Islet of Langerhans (tissue), 1 donor: ENCODE results near the gene UBR4.

Source experiments
- FAIRE-seq: peaks from one replicate; lab custom pipeline; 2011; peaks lifted over from hg19 to GRCh38; lab: Jason Lieb, UNC

UBR4 gene

DNA sequence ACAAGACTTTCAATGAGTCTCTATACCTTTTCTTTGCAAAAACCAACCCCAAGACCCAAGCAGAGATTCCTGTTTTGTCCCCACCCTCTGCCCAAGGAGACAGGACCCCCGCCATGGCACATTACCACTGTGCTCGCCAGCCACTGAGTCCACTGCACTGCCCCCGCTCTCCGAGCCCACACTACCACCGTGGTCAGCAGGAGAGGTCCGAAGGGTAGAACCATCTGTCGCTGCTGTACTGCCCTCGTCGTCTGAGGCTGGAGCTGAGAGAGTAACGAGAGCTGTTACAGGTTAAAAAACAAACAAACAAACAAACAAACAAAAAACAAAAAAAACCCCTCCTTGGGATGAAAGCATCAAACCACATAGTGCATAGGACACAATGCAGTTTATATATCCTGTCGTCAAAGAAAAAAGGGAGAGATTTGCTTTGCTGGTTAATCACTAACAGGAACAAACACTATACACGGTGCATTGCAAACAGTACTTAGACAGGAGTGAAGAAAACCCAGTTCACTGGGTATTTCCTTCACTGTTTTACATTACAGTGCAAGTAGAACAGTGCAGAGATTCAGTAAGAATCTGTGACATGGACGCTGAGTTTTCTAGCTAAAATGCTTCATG is 71.0 kb downstream of the UBR4 start:
- no peak for FAIRE-seq

DNA sequence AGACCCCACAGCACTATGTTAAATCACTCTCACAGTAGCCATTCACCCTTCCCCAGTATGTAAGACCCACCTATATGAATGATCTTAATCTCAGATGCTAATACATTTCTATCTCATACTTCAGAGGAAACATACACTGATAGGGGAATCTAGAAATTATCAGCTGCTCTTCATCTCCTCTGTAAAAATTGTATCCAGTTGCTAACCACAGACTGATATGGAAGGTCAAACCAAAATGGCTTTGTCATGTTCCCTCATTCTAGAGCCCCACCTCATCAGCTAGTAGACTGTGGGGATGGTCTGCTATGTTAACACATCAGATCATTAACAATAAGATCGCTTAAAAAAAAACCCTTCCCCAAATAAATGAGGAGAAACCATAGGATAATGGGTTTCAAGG is 71.7 kb downstream of the UBR4 start:
- FAIRE-seq = no peak

DNA sequence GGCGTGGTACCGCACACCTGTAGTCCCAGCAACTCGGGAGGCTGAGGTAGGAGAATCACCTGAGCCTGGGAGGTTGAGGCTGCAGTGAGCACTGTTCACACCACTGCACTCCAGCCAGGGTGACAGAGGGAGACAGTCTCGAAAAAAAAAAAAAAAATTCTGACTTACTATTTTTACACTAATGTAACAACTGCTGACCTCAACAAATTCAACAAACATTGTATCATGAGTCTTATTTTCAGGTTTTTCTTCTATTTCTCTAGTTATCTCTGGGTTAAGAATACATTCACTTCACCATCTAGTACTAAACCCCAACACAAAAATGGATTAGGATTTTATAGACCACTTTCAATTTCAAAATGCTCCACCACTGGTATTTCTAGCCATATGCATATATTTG is 72.9 kb downstream of the UBR4 start:
- no peak for FAIRE-seq

DNA sequence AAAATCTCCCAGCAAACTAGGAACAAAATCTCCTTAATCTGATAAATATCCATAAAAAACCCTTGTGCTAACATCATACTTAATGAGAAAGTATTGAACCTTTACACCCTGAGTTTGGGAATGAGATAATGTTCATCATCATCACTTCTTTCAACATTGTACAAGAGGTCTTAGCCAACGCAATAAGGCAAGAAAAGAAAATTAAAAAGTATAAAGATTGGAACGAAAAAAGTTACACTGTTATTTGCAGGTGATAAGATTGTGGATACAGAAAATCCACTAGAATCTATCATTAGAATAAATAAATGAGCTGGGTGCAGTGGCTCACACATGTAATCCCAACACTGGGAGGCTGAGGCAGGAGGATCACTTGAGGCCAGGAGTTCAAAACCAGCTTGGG is 76.7 kb downstream of the UBR4 start:
- FAIRE-seq = no peak

DNA sequence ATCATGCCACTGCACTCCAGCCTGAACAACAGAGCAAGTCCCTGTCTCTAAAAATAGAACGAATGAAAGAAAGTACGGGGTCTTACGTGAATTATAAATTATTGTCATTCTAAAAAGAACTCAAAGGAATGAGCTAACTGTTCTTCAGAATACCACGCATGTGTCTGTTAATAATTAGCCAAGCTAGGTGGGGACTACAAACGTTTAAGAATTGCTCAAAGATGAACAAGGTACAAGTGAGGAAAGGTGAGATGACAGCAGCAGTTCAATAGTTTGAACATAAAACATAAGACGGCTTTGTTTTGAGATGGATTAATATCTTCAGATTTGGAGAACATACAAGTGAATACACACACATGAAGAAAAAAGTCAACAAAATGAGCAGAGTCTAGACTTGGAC is 79.6 kb downstream of the UBR4 start:
- FAIRE-seq = no peak

DNA sequence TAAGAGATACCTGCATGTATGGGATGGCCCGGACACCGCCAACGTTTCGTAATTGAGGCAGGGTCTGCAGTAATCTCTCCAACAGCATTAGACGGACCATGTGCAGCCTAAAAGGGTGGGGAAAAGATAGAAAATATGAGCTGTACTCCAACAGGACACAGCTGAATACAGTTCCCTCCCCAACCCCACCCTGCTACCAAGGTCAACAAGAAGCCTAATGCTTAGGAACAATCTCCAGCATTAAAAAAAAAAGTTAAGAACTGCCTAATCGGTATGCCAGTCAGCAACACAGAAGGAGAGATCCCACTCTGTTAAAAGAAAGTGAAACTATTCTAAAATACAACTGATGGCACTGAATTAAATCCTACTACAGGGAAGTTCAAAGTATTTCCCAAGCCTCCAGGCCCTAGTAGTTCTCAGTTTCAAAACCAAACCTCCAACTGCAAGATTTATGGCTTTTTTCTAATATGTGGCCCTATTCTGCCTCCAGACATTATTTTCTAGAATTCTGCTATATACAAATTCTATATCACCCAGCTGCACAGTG is 81.0 kb downstream of the UBR4 start:
- FAIRE-seq = no peak

DNA sequence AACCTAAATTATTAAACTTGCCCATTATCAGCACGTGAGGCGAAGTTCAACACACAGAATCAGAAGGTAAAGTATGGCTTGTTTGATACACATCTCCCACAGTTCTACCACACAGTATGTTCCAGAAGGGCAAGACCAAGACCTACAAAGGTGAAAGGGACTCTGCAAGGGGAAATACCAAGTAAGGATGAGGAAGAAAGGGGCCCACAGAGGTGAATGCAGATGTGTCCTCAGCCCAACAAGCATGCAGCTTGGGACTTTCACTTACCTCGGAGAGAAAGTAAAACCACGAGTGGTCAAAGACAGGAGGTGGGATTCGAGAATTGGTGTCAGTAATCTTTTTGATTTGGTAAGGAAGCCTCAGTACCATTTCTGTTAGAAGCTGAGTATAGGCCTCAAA is 85.8 kb downstream of the UBR4 start:
- FAIRE-seq = no peak

DNA sequence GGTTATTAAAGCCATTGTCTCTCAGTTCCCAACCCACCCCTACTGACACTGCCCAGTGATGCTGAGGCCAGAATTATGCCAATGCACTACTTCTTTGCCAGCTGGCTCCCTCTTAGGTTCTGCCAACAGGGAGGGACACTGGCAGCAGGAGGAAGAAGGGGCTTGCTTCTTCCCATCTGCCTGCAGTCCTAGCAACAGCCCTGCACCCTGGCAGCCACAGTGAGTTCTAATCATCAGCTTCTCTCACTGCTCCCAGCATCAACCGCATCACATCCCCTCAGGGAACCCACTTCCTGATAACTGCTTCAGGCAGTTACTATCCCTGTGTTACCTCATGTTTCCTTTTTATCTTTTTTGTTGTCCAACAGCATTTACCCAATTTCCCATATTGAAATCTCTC is 86.2 kb downstream of the UBR4 start:
- FAIRE-seq = no peak

DNA sequence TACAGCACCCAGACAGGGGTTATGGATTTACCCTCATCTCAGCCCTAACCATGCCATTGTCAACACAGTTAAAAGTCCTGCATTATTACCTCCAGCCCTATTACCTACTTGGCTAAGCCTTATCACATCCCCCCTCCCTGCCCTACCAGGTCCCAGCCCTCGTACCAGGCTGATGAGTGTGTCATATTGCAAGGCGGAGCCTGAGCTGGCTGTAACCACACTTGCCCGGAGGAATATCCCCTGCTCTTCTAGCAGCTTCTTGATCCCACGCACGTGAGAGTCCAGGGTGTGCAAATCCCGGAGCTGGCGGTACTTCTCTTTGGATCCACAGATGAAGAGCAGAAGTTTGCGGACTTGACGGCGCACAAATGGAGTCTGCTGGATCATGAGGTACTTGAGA is 87.4 kb downstream of the UBR4 start:
- no peak for FAIRE-seq

DNA sequence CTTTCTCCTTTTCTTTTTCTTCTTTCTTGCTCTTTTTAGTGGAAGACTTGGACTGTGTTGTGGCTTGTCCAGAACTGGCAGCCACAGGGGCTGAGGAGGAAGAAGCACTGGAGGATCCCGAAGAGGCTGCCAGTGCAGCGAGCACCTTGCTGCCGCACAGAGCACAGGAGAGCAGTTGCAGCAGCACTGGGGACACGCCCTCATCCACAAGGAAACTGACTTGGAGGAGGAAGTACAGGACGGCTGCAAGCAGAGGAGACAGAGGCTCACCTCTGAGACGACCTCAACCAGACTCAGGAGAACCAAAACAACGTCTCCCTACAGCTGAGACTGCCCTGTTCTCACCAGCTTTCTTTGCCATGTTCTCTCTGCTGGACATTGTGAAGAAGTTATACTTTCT is 88.9 kb downstream of the UBR4 start:
- no peak for FAIRE-seq

DNA sequence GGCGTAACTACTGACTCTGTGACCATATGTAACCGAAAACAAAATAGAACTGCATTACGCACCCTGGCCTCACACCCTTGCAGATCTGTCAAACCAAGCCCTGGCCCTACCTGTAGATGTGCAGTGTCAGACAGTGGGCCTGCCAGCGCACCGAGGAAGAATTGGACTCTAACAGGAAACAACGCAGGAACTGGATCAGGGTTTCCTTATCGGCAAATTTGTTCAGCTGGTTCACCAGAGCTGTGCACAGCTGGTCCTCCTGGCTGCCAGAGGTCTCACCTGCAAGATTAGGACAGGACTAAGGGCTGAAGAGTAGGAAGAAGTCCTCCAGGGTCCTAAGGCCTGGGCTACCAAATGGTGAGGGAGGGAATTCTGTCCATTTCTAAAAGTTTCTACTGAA is 90.0 kb downstream of the UBR4 start:
- no peak for FAIRE-seq

DNA sequence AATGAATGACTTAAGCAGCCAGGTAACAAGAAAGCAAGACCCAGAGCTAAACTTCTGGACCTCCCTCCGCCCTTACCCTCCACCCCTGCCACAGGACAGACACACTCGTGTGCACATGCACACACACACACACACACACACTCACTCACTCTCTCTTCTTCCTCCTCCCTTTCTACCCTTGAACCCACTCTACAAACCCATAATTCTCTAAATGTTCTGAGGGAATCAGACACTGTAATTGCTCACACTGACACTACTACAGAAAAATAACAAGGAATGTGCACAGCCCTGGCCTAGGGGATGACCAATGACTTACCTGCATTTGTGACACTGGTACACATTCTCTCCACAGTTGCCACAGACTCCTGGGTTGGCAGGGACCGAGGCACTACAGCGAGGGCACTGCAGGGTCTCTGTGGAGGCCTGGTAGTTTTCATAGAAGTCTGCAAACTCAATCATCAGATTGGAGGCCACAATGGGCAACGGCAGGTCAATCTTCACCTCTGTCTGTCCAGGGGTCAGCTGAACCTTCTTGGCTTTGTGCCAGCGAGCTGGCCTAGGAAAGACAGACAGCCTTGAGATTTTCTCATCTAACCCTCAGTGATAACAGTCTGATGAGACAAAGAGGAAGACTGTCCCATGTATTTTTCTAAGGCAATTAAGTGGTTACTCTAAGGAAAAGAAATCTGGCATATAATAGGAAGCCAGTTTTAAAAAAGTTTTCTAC is 94.8 kb downstream of the UBR4 start:
- FAIRE-seq = no peak

DNA sequence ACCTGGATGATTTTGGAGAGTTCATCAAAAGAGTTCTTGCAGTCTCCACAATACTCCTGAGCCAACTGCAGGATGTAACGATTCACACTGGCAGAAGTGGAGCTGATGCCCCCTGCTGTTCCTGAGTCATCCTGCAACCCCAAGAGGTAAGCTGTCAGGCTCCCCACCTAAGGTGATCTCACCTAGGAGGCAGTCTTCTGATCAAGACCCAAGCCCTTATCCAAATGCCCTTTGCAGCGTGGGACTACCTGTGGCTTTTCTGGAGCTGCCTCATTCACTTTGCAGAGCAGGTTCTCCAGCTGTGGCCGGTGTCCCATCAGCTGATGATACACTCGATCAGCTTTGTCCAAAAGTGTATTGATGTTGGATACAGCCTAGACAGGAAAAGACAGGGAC is 96.4 kb downstream of the UBR4 start:
- FAIRE-seq = no peak

DNA sequence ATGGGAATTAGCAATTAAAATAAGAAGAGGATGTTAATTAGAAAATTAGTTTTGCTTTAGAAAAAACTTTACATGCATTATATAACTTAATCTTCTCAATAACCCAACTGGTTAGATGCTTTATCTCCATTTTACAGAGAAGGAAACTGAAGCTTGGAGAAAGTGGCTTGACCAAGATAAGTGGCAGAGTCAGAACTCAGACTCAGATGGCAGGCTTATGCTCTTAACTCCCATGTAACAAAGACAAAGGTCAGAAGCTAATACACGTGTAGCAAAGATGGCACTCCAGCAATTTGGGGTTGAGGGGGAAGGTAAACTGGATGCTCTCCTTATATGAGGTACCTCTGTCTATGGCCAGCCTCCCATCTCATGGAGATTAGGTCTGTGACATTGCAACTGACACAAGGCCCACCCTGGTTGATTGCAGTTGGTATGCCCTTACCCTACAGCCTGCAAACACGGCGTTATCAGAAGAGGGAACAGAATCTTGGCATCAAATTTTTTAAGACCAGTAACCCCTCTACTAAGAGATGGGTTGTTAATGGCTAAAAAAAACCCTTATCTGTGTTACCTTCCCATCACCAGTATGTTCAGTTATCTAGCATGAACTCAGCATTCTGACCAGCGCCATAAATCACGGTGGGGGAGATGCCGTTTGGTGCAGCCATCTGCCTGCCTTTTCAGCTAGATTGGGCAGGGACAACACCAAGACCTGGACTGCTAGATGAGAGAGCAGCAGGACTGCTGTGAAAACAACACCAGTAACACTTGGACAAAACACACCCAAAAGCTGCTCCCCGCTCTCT is 97.0 kb downstream of the UBR4 start:
- FAIRE-seq = no peak

DNA sequence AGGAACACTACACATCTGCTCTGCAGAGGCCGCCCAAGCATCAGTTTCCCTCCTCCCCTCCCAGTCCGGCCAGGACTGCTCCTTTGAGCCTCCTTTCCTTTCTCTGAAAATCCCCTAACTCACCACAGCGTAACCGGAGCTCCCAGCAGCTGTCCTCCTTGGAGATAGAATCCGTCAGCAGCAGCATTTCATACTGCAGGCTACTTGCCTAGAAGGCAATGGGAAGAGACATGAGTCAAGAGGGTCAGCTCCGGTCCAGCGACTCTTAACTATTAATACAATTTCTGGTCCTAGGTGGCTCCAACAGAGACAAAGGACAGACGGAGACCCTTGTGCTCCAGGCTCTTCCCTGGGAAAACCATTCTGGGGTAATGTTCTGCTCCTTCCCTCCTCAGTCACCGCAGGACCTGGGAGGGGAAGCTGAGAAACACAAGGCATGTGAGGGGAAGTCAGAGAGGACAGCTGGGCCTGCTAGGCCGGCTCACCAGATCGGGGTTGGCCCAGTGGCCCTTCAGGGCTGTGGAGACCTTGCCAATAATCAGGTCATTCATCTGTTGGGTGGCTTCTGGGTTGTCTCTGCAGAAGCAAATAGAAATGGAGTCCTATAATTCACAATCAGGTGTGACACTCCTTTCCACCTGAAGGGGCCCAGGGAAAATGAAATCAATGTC is 99.7 kb downstream of the UBR4 start:
- no peak for FAIRE-seq

DNA sequence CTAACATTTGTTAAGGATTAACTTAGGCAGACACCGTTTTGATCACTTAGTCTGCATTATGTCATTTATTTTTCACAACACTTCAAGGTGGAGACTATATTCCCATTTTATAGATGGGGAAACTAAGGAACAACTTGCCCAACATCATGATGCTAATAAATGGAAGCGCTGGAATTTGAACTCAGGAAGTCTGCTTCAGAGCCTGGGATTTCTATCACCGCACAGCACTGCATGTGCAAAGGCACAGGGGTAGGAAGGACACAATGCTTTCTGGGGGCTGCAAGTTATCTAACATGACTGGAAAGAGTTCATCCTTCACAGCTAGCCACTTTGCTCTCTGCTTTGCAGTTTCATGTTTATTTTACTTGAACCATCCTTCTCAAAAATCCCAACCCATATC is 100.5 kb downstream of the UBR4 start:
- no peak for FAIRE-seq

DNA sequence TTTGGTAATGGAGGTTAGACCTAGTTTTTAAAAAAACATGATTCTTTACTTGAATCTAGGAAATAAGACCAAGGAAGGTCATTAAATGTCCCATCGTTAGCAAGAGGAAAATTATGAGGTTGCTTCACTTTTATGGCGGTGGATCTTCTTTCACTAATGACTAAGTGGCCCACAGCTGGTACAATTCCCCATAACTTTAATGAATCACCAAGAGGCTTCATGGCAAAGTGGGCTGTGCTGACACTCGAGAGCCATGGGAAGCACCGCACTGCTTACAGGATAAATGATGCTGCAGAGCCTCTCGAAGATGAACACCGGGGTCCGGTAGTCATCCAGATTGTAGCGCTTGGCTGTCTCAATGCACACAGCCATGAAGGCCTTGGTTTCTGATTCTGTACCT is 108.8 kb downstream of the UBR4 start:
- no peak for FAIRE-seq

DNA sequence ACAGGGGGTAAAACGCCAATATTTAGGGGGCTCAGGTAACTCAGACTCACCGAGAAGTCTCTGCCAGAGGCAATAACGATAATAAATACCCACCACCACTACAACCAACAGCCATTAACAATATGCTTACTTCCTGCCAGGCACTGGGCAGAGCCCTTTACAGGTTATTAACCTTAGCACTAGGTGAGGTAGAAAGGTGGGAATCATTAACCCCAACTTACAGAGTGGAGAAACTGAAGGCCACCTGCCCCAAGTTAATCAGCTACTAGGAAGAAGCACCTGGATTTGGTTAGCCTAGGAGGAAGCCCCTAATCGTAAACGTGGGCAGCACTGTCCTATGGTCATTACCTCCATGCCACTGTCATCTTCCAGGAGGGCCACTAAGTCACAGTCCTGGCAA is 110.0 kb downstream of the UBR4 start:
- no peak for FAIRE-seq

DNA sequence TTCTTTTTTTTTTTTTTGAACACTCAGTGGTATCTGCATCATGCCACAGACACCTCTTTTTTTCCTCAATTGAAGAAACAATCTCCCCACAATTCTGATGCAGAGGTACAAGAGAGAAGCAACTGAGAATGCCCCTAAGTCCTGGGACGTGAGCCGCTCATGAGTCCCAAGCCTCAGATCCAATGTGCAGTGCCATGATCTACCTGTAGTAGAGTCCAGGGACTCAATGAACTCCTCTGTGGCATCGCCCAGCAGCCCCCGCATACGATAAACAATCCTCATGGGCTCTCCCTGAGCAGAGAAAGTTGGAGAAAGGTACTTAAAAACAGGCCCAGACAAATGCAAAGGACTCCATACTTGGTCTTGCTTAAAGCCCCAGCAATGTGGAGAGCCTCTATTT is 113.1 kb downstream of the UBR4 start:
- no peak for FAIRE-seq

DNA sequence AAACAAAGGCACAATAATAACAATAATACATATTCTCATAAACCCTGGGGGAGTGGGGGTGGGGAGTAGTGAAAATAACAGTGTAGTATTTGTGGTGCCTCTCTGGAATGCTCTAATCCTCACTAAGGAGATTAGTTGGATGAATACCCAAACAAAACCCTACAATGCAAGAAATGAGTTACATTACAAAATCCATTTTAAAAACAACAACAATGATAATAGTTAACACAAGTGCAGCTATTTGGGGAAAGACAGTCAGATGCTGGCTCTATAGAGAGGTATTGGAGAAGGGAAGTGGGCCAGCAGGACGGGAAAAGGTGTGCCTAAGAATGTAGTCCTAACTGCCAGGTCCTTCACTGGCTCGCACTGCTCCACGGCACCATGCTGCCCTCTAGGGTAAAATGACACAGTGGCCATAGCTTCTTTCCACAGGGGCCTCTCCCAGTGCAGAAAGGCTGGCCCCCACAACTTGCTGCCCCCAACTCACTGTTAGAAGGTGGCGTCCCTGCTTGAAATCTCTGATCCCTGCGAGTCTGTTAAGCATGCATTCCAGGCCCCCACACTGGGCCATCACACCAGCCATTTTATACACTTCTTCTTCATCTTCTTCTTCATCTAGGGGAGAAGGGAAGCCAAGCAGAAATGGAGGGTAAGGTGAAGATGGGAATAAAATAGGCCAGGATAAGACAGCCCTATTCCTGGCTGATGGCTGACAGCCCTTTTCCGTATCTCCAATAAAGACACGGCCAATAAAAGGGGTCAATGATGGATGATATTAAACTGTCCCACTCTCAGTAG is 113.8 kb downstream of the UBR4 start:
- FAIRE-seq = no peak

DNA sequence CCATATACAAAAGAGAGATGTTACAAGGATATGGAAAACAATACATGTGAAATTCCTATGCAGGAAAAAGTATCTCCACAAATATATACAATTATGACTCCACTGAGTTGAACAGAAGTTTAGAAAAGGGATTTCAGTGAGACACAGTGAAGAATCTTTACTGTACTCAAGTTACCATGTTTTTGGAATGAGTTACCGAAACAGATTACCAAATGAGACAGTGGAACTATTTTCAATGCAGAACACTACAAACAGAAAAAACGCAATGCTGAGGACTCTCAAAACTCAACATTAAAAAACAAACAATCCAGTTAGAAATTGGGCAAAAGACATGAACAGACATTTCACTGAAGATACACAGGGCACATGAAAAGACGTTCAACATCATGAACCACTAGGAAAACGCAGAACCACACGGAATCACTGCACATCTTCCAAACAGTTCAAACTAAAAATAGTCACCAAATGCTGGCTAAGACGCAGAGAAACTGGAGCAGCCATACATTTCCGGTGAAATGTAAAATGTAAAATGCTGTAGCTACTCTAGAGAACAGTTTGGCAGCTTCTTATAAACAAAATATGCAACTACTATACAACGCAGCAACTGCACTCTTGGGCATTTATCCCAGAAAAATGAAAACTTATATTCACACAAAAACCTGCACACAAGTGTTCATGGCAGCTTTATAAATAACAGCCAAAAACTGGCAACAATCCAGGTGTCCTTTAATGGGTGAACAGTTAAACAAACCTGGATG is 118.7 kb downstream of the UBR4 start:
- FAIRE-seq = no peak
